ENCODE measurements around the gene PITX2. TPM values are rescaled to one million over a fixed set of nuclear protein-coding genes. Genes with fewer than 3 reads are reported as not detected.
A peak's percentile ranks its signal among the peaks of the same experiment; 100 is the strongest.

The PITX2 gene
- total and polyA plus RNA-seq, 2 of the 8 experiments (the other 6 are each of a cell fraction or from before 2014, with no cell fraction given) = 0.09 to 0.67 TPM

- TF ChIP-seq RBBP5 (IDR thresholded peaks at IDR 0.05; ENCODE audit: borderline replicate concordance, low read depth, low read length) (peak; percentile 67; the same call in 1 of the 2 replicates), CTBP2 (IDR thresholded peaks at IDR 0.05; ENCODE audit: borderline replicate concordance, insufficient read depth, insufficient read length, low read length) (peak; percentile 27), TBP (IDR thresholded peaks at IDR 0.05; ENCODE audit: low read depth, low read length) (no peak), GABPA (IDR thresholded peaks at IDR 0.05; ENCODE audit: borderline replicate concordance, insufficient read depth, low read length) (no peak), EP300 (IDR thresholded peaks at IDR 0.05; ENCODE audit: borderline replicate concordance in 1 of 2, low read depth in 2 of 2, low read length in 2 of 2) (no peak), GTF2F1 (IDR thresholded peaks at IDR 0.05; ENCODE audit: borderline replicate concordance, low read depth, low read length) (no peak)
Observed at GRCh38 chr4:110637408-110638088, 14.7 kb upstream of the PITX2 start (continued).
